ENCODE measurements around the gene NOP14.

- TF ChIP-seq, protein P1, sequence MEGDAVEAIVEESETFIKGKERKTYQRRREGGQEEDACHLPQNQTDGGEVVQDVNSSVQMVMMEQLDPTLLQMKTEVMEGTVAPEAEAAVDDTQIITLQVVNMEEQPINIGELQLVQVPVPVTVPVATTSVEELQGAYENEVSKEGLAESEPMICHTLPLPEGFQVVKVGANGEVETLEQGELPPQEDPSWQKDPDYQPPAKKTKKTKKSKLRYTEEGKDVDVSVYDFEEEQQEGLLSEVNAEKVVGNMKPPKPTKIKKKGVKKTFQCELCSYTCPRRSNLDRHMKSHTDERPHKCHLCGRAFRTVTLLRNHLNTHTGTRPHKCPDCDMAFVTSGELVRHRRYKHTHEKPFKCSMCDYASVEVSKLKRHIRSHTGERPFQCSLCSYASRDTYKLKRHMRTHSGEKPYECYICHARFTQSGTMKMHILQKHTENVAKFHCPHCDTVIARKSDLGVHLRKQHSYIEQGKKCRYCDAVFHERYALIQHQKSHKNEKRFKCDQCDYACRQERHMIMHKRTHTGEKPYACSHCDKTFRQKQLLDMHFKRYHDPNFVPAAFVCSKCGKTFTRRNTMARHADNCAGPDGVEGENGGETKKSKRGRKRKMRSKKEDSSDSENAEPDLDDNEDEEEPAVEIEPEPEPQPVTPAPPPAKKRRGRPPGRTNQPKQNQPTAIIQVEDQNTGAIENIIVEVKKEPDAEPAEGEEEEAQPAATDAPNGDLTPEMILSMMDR (IDR thresholded peaks at IDR 0.05) = no peak
- no peak for TF ChIP-seq POLR2A (IDR thresholded peaks at IDR 0.05)
Observed at GRCh38 chr4:2965262-2965661, 2.1 kb upstream of the NOP14 start.
